H1 (cell line): ENCODE results near the gene RIMS1. TPM values are rescaled to one million over a fixed set of nuclear protein-coding genes. Genes with fewer than 3 reads are reported as not detected.

Experiments
- CHD7 ChIP-seq: fragments of 300-600 bp; sonication (generic); IDR thresholded peaks from 2 replicates; pipeline ENCODE4 v1.7.1; 2012; ENCODE audit warnings: low read length, moderate library complexity, mild to moderate bottlenecking, inconsistent platforms; ENCODE audit not compliant: insufficient replicate concordance
- SUZ12 ChIP-seq: fragments of 200-600 bp; sonication (generic); IDR thresholded peaks from 2 replicates; pipeline ENCODE4 v1.6.1; 2012; ENCODE audit warnings: mild to moderate bottlenecking, inconsistent platforms, low read length, moderate library complexity, mixed read lengths
- polyA plus RNA-seq, 7 experiments: library from polyadenylated mRNA; depleted of rRNA in 3 of 7; stranded (reverse) in 5 of 7; unstranded in 2 of 7; fragments of >200 nt in 5 of 7; fragments of 200-250 nt in 2 of 7; gene quantifications; 1 replicate in 5 of 7; 2 replicates in 1 of 7; 4 replicates in 1 of 7; pipeline versions ENCODE4 v1.2.1 to v1.2.3, GENCODE V29; 2011 to 2013; ENCODE audit warnings: missing spikeins in 2 of 7, mixed read lengths in 2 of 7
- total RNA-seq: library from RNA; stranded (reverse); fragmentation: NEBNext Ultra II Directional; extraction: Animal tissue kit (Norgen Biotek cat#: 25700); gene quantifications from 2 replicates; pipeline ENCODE4 v1.2.1, GENCODE V29; 2021
- TF ChIP-seq, protein P1 (sequence below): IDR thresholded peaks from 2 replicates; pipeline ENCODE4 v1.6.1; 2012; ENCODE audit warnings: inconsistent platforms

Gene RIMS1
- total and polyA plus RNA-seq, 2 of the 8 experiments (the other 6 are each of a cell fraction or from before 2014, with no cell fraction given): 0.63 to 2.3 TPM

GRCh38 chr6:72321788-72322187 is 435.4 kb downstream of the RIMS1 start (continued):
- TF ChIP-seq CHD7: no peak
- TF ChIP-seq, protein P1, sequence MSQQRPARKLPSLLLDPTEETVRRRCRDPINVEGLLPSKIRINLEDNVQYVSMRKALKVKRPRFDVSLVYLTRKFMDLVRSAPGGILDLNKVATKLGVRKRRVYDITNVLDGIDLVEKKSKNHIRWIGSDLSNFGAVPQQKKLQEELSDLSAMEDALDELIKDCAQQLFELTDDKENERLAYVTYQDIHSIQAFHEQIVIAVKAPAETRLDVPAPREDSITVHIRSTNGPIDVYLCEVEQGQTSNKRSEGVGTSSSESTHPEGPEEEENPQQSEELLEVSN: no peak
- no peak for TF ChIP-seq SUZ12
